ENCODE measurements around the gene SLC7A6OS. TPM values are rescaled to one million over a fixed set of nuclear protein-coding genes. Genes with fewer than 3 reads are reported as not detected.

The SLC7A6OS gene
- total RNA-seq, 1 experiment from 2014 or later, result 24.5 TPM

DNA sequence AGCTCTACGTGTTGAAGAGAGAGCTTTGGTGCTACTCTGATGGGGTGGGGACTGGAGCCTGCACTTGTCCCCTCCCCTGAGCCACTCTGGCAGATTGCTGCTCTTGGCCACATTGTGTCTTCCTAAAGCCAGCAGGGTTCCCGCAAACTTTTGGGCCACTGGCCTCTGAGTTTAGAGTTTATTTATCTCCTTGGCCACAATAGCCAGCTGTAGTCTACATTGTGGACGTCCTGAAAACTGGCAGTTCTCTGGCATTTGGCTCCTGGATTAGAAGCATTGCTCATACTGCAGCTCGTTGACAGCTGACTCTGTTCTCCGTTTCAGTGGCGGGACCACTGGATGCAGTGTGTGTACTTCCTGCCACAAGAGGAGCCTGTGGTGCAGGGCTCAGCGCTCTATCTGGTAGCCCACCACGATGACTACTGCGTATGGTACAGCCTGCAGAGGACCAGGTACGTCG is 34.6 kb upstream of the SLC7A6OS start:
- H4K20me1 ChIP-seq (ENCODE audit: control insufficient read depth, insufficient read depth, insufficient read length), result peaks cover 3% of the 10 kb centered on the region
- H3K18ac ChIP-seq (ENCODE audit: insufficient read length, low read depth, low read length), result no peak overlapping the region
- H3K56ac ChIP-seq (ENCODE audit: insufficient read length, low read depth, low read length), result no peak overlapping the region
- no peak overlapping the region for H4K91ac ChIP-seq (ENCODE audit: insufficient read length, low read depth, low read length)
- no peaks in the 10 kb centered on the region for H3K79me1 ChIP-seq (ENCODE audit: insufficient read depth, low read depth, low read length, poor library complexity, severe bottlenecking)
- WGBS (ENCODE audit: extremely low coverage, insufficient read length, low lambda C conversion rate), result no CpG with 5 or more reads among the region's 11 CpGs
- H3K27ac Mint-ChIP-seq, result no peak overlapping the region
- no peak overlapping the region for H2BK12ac ChIP-seq (ENCODE audit: insufficient read length, low read depth, low read length)
- no peaks in the 10 kb centered on the region for H3K9me3 ChIP-seq (ENCODE audit: control insufficient read depth, low read depth, low read length)
- no peak overlapping the region for H3K14ac ChIP-seq (ENCODE audit: insufficient read depth, low read length)
- no peak overlapping the region for H3T11ph ChIP-seq (ENCODE audit: low read length)
- no peak overlapping the region for H2BK20ac ChIP-seq (ENCODE audit: low read depth, low read length, poor library complexity, severe bottlenecking)
- H3K23ac ChIP-seq (ENCODE audit: insufficient read length, low read depth, low read length), result no peak overlapping the region
- H2BK5ac ChIP-seq (ENCODE audit: insufficient read length, low read length), result no peak overlapping the region
- no peaks in the 10 kb centered on the region for H3K27me3 Mint-ChIP-seq (ENCODE audit: low read depth)
- no peak for DNase-seq
- H3K27me3 ChIP-seq (ENCODE audit: insufficient read depth, low read length), result no peaks in the 10 kb centered on the region
- H3K36me3 Mint-ChIP-seq (ENCODE audit: insufficient read depth in 1 of 3, low read depth in 3 of 3), result peaks cover 24 to 82% (median 65%) of the 10 kb centered on the region in 3 experiments; a peak in 6 of 7 replicates
- no peak overlapping the region for H2AK5ac ChIP-seq (ENCODE audit: insufficient read length, low read length)
- no peak overlapping the region for H2BK15ac ChIP-seq (ENCODE audit: low read depth, low read length)
- H3K9me3 Mint-ChIP-seq, result no peaks in the 10 kb centered on the region; a peak in 1 of 5 replicates
- TF ChIP-seq, protein P1, sequence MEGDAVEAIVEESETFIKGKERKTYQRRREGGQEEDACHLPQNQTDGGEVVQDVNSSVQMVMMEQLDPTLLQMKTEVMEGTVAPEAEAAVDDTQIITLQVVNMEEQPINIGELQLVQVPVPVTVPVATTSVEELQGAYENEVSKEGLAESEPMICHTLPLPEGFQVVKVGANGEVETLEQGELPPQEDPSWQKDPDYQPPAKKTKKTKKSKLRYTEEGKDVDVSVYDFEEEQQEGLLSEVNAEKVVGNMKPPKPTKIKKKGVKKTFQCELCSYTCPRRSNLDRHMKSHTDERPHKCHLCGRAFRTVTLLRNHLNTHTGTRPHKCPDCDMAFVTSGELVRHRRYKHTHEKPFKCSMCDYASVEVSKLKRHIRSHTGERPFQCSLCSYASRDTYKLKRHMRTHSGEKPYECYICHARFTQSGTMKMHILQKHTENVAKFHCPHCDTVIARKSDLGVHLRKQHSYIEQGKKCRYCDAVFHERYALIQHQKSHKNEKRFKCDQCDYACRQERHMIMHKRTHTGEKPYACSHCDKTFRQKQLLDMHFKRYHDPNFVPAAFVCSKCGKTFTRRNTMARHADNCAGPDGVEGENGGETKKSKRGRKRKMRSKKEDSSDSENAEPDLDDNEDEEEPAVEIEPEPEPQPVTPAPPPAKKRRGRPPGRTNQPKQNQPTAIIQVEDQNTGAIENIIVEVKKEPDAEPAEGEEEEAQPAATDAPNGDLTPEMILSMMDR (conservative IDR thresholded peaks at IDR 0.05), result no peak
- H3K4me1 ChIP-seq (ENCODE audit: insufficient read depth, low read length), result no peaks in the 10 kb centered on the region
- H2BK120ac ChIP-seq (ENCODE audit: low read depth, low read length, poor library complexity, severe bottlenecking), result no peak overlapping the region
- H3K4me3 Mint-ChIP-seq, result no peak overlapping the region
- H3K23me2 ChIP-seq (ENCODE audit: insufficient read length, low read depth, low read length, poor library complexity, severe bottlenecking), result no peaks in the 10 kb centered on the region
- no peak overlapping the region for H4K8ac ChIP-seq (replicated peaks; ENCODE audit: insufficient read length, low read depth, low read length)
- no peak overlapping the region for H3K4me2 ChIP-seq (ENCODE audit: insufficient read depth, insufficient read length, low read length)
- H3K4me1 Mint-ChIP-seq, result peaks cover 5 to 8% of the 10 kb centered on the region in 2 experiments
- no peak overlapping the region for H3K9ac ChIP-seq (ENCODE audit: extremely low read depth, insufficient read length, low read length)
- H3K79me2 ChIP-seq (ENCODE audit: insufficient read depth, low read length), result no peaks in the 10 kb centered on the region
- no peak overlapping the region for H3K4ac ChIP-seq (ENCODE audit: low read depth, low read length)
- H2AFZ ChIP-seq (ENCODE audit: low read length), result no peak overlapping the region
- H4K5ac ChIP-seq (ENCODE audit: insufficient read length, low read depth, low read length), result no peak overlapping the region
- no peak overlapping the region for H3K27ac ChIP-seq (ENCODE audit: insufficient read length, low read depth, low read length)
